ENCODE measurements around the gene CINP.

Gene CINP

DNA sequence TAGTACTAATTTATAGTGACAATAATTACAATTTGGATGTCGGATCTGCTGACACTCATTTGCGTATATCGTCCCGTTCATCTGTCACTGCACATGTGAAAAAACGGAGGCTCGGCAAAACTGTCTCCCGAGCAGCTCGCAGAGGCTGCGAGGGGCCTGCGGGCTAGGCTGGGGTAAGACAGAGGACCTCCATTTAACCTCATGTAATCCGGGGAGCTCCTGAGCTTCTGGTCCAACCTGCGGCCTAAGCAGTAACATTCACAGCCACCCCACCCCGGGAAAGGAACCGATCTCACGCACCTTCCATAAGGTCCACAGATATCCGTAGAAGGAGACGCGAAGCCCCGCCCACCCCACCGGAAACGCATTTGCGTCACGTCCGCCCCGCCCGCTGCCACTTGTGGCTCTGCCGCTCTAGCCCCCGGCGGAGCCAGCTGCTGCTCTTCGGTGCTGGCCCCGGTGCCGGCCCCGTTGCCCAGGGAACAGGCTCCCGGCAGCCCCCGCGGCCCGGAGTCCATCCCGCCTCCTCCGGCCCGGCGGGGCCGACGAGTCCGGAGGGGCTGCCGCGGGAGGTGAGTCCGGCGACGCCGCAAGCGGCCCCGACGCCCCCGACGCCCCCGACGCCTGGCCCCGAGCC, at the start of gene CINP, which contains the start of gene TECPR2:
CINP (minus strand) TSS at position 346 of the 637 bp plus-strand sequence; CDS start at position 307, 39 bp downstream.
TECPR2 (plus strand) TSS at position 397 of the 637 bp plus-strand sequence. CDS start 13,781 bp downstream, outside the sequence.
- DNase-seq, result peak; percentile 98

DNA sequence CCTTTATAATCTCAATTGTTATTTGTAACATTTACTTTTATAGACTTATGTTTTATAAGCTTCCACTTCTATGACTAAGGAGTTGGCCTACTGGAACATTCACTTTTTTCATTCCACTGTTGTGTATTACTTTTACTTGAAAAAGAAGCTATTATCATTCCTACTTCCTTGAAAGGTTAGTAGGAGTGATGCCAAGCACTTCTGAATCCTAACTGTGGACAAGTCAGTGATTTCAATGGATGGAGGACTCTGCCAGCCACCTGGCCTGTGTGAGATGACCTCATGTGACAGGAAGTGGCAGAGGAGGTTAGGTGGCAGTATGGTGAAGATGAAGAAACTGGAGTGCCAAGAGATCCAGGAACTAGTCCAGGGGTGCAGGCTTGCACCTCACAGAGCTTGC, 46.0 kb upstream of the CINP start:
- DNase-seq, result no peak

GRCh38 chr14:102407258-102407657, 44.6 kb upstream of the CINP start:
- no peak for DNase-seq

DNA sequence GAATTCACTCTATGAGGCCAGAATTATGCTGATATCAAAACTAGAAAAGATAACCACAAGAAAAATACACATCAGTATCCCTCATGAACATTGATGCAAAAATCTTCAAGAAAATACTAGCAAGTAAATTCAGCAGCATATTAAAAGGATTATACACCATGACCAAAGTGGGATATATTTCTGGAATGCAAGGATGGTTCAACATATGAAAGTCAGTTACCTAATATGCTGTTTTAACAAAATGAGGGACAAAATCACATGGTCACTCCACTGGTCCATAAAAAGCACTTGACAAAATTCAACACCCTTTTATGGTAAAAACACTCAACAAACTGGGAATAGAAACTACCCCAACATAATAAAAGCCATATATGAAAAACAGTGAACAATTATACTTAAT, 40.3 kb upstream of the CINP start:
- DNase-seq, result no peak

- no peak for DNase-seq
Measured at GRCh38 chr14:102396521-102396920, 33.8 kb upstream of the CINP start.

- no peak for DNase-seq
Measured at GRCh38 chr14:102394717-102395375, 32.2 kb upstream of the CINP start.

GRCh38 chr14:102392506-102392905, 29.8 kb upstream of the CINP start:
- peak in 1 of 2 experiments; percentile 68 for DNase-seq

- no peak for DNase-seq
Measured at GRCh38 chr14:102390064-102390855, 27.6 kb upstream of the CINP start.

DNA sequence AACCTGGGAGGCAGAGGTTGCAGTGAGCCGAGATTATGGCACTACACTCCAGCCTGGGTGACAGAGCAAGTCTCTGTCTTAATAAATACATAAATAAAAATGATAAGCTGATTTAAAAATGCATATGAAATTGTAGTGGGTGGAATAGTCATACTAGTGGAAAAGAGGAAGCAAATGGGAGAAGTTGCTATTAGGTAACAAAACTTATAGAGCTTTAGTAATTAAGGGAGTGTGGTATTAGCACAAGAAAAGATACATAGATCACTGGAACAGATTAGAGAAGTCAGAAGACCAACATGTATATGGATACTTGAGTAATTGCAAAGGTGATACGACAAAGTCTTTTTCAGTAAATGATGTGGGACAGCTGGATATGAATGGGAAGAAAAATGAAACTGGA, 26.6 kb upstream of the CINP start:
- no peak for DNase-seq

GRCh38 chr14:102387086-102387485, 24.4 kb upstream of the CINP start:
- DNase-seq, result no peak

DNA sequence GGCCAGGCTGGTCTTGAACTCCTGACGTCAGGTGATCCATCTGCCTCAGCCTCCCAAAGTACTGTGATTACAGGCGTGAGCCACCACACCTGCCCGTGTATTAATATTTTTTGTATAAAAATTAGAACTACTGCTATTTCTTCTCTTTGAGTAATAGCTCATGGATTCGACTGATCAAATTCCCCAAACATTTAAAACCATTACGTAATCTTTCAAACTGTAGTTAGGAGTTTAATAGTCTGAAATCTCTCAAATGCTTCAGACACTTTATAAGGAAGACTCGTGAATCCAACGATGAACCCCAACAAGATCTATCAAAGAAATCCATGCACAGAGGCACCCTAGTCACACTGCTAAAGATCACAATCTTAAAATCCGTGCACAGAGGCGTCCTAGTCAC, 16.1 kb upstream of the CINP start:
- DNase-seq, result no peak

GRCh38 chr14:102377696-102378095, 15.0 kb upstream of the CINP start:
- DNase-seq, result no peak

DNA sequence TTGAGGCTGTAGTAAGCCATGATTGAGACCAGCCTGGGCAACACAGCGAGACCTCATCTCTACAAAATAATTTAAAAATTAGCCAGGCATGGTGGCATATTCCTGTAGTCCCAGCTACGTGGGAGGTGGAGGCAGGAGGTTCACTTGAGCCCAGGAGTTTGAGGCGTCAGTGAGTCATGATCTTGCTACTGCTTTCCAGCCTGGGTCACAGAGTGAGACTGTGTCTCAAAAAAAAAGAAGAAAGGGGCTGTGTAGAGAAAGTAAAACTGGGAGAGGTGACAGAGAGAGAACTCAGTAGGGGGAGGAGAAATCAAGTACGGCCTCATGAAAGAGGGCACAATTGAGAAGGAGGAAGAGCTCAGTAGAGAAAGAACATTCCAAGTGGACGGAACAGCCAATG, 12.4 kb upstream of the CINP start:
- no peak for DNase-seq

- no peak for DNase-seq
Measured at GRCh38 chr14:102374264-102374663, 11.6 kb upstream of the CINP start.

DNA sequence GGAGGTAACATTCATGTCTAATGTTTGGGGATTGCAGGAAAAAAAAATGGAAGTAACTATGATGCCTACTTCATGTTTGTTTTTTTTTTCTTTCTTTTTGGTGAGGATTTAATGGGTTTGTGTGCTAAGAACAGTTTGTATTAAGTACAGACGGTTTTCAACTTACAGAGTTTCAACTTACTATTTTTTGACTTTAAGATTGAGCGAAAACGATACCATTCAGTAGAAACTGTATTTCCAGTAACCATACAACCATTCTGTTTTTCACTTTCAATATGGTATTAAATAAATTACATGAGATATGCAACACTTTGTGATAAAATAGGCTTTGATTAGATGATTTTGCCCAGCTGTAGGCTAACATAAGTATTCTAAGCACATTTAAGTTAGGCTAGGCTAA, 10.4 kb upstream of the CINP start:
- no peak for DNase-seq

- DNase-seq, result no peak
Measured at GRCh38 chr14:102371361-102371760, 8.7 kb upstream of the CINP start.

- no peak for DNase-seq
Measured at GRCh38 chr14:102370305-102370809, 7.7 kb upstream of the CINP start.

- peak; percentile 50 to 52 for DNase-seq
Measured at GRCh38 chr14:102363182-102363943, 673 bp upstream of the CINP start.

- no peak for DNase-seq
Measured at GRCh38 chr14:102362084-102362483, 606 bp downstream of the CINP start.

DNA sequence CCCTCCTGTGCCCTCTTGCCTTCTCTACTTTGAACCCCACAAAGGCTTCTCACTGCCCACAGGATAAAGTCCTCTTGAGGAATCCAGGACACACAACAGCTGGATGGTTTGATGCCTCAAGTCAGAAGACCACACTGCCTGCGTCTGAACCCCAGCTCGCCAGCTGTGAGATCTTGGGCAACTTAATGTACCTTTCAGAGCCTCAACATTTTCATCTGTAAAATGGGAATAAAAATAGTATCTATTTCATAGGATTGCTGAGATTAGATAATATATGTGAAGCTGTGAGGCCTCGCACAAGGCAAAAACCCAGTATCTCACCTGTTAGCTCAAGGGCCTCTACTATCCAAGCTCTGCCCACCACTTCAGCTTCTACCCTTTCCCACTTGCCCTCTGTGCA, 2.3 kb downstream of the CINP start:
- DNase-seq, result no peak

GRCh38 chr14:102359341-102359740, 3.3 kb downstream of the CINP start:
- no peak for DNase-seq

DNA sequence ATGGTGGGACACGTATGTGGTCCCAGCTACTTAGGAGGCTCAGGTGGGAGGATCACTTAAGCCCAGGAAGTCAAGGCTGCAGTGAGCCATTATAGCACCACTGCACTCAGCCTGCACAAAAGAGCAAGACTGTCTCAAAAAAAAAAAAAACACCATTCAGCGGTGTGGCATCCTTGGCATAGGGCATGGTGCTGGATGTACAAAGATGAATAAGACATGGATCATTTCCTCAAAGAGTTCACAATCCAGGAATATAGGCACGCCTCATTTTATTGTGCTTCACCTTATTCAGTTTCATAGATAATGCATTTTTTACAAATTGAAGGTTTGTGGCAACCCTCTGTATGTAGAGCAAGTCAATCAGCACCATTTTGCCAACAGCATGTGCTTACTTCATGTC, 6.4 kb downstream of the CINP start:
- no peak for DNase-seq

DNA sequence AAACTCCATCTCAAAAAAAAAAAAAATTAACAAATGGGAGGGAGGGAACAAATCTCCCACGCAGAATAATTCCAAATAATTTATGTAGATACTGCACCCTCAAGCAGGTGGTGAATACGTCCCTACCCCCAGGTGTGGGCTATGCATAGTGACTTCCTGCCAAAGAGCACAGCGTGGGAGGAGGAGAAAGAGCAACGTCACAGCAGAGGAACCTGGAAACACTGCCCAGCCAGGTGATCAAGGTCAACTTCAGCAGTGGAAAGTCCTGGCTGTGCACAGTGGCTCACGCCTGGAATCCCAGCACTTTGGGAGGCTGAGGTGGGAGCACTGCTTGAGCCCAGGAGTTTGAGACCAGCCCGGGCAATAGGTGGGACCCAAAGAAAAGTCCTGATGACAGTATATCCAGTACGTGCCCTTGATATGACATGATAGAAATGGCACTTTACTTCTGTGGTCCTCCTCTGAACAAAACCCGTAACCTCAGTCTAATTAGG, 9.5 kb downstream of the CINP start:
- DNase-seq, result no peak

All from NCI-H2081 (cell line).